ENCODE data around the gene PCDH12.

Gene PCDH12

DNA sequence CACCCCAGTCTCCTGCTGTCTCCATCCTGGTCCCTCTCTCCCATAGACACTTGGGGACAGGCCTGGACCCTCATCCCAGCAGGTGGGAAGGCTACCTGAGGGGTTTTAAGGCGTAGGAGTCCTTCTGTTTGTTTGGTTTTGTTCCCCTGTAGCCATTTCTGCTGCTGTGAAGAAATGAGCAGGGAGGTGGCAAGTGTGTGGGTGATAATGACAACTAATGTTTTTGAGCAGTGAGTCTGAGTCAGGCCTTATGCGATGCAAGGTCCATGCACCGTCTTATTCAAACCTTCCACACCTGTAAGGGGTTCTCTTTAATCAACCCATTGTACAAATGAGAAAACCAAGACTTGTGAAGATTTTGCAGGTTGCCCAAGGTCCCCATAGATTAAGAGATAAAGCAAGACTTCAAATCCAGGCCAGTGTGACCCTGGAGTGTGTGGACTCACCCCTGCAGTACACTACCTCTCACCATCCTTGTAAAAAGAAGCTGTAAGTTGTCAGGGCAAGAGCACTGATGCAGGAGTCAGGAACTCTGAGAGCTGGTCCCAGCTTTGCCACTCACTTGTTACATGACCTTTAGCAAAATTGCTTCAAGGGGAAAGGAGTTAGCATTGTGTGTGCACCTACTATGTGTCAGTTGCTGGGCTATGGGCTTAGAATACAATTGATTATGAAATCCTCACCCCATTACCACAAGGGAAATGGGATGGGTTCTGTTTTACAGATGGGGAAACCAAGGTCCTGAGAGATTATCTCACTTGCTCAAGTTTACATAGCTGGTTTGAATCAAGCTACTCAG lies 7.6 kb downstream of the PCDH12 start:
- in situ Hi-C loops (cut with MboI; ENCODE audit: low pct_unique_long_range_greater_than_20kb, low sequenced_read_pairs, unreplicated experiment): loop anchor here (25.0 kb wide), 1 partner anchor 263 kb away; the partner anchor contains the start of gene ARAP3
- DNase-seq (ENCODE audit: low spot score): no peak
- TF ChIP-seq CTCF (IDR thresholded peaks at IDR 0.05; ENCODE audit: extremely low read depth, insufficient read depth, missing control alignments): no peak

DNA sequence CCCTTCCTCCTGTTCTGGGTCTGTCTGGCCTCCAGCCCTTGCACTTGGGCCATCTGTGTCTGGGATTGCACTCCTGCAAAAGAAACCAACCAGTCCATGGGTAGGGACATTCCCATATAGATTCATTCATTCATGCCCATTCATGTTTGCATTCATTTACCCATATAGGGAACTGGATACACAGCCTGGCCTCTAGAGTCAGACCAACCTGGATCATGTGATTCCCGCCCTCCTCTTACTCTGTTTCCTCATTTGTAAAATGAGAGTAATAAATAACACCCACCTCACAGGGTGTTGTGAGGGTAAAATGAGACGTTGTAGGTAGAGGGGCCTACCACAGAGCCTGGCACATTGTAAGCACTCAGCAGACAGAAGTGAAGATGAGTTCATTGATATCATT lies 8.5 kb downstream of the PCDH12 start:
- in situ Hi-C loops (cut with MboI; ENCODE audit: low pct_unique_long_range_greater_than_20kb, low sequenced_read_pairs, unreplicated experiment): no loop called here
- no peak for DNase-seq (ENCODE audit: low spot score)
- no peak for TF ChIP-seq CTCF (IDR thresholded peaks at IDR 0.05; ENCODE audit: extremely low read depth, insufficient read depth, missing control alignments)

- no peak for DNase-seq (ENCODE audit: low spot score)
- TF ChIP-seq CTCF (IDR thresholded peaks at IDR 0.05; ENCODE audit: extremely low read depth, insufficient read depth, missing control alignments): no peak
- in situ Hi-C loops (cut with MboI; ENCODE audit: low pct_unique_long_range_greater_than_20kb, low sequenced_read_pairs, unreplicated experiment): no loop called here
These were observed 9.2 kb downstream of the PCDH12 start for GRCh38 chr5:141948812-141949211.

DNA sequence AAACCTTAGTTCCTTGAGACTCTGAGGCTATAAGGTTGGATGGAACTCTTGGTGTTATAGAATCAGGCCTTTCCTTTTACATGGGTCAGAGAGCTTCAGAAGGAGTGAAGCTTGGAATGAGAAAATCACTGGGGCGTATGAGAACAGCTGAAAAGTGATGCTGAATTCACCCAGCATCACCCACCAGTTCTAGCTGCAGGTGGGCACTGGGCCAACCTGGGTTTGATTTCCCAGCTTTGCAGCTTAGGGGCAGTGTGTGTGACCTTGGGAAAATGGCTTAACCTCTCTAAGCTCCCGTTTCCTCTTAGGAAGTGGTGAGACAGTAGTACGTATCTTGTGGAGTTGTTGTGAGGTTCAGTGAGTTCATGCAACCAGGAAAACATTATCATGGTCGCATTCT lies 10.7 kb downstream of the PCDH12 start:
- no peak for DNase-seq (ENCODE audit: low spot score)
- TF ChIP-seq CTCF (IDR thresholded peaks at IDR 0.05; ENCODE audit: extremely low read depth, insufficient read depth, missing control alignments): no peak
- in situ Hi-C loops (cut with MboI; ENCODE audit: low pct_unique_long_range_greater_than_20kb, low sequenced_read_pairs, unreplicated experiment): no loop called here

DNA sequence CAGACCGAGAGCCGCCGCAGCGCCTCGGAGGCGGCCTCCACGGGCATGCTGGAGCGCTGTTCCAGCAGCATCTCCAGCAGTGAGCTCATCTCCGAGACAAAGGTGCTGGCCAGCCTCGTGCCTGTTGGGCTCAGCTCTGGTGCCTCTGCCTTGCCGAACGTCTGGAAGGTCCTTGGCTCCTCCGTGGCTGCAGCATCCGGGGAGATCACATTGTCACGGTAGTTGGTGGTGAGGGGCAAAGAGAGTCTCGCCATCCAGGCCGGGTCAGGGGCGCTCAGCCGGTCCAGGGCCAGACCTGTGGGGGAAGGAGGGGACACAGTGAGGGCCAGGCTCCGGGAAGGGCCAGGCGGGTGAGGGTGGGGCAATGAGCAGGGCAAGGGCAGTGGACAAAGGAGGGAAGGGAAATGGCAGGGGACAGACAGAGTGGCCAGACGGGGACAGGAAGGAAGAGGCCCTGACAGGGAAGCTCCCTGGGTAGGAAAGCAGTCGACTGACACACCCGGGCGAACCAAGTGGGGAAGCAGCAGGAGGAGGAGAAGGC lies 12.4 kb downstream of the PCDH12 start:
- in situ Hi-C loops (cut with MboI; ENCODE audit: low pct_unique_long_range_greater_than_20kb, low sequenced_read_pairs, unreplicated experiment): no loop called here
- no peak for TF ChIP-seq CTCF (IDR thresholded peaks at IDR 0.05; ENCODE audit: extremely low read depth, insufficient read depth, missing control alignments)
- DNase-seq (ENCODE audit: low spot score): no peak

DNA sequence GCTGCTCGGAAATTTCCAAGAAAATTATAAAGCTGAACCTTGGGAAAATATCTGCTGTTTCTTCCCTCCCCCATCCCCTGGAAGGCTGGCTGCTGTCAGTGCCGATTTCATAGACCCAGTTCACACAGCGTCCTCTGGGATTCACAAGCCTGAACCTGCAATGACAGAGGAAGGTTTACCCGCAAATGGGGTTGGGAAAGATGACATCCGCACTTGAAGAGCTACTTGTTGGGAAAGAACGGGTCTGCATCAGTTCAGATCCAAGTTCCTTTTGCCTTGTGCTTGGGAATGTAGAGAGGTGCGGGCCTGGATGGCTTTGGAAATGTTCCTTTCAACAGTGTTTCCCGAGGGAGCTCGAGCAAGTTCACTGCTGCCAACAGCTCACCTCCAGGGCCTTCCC lies 13.9 kb downstream of the PCDH12 start:
- in situ Hi-C loops (cut with MboI; ENCODE audit: low pct_unique_long_range_greater_than_20kb, low sequenced_read_pairs, unreplicated experiment): no loop called here
- DNase-seq (ENCODE audit: low spot score): no peak
- no peak for TF ChIP-seq CTCF (IDR thresholded peaks at IDR 0.05; ENCODE audit: extremely low read depth, insufficient read depth, missing control alignments)
